ENCODE measurements around the gene MIB1. TPM values are rescaled to one million over a fixed set of nuclear protein-coding genes. Genes with fewer than 3 reads are reported as not detected.
"Not testable (repeated sequence)": the region's sequence is repeated elsewhere in the genome, so short reads cannot be mapped to it uniquely, and the experiment has no call there.

MIB1 gene
- total RNA-seq, 3 donors from 2014 or later (not counting 1 experiment from before 2014, with no cell fraction given): 27.5 to 38.4 (median 35.6) TPM

DNA sequence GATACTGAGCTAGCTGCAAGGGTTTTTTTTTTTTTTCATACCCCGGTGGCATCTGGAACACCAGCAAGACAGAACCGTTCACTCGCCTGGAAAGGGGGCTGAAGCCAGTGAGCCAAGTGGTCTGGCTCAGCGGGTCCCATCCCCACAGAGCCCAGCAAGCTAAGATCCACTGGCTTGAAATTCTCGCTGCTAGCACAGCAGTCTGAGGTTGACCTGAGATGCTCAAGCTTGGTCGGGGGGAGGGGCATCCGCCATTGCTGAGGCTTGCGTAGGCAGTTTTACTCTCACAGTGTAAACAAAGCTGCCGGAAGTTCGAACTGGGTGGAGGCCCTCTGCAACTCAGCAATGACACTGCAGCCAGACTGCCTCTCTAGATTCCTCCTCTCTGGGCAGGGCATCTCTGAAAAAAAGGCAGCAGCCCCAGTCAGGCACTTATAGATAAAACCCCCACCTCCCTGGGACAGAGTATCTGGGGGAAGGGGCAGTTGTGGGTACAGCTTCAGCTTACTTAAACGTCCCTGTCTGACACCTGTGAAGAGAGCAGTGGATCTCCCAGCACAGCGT, 5.1 kb upstream of the MIB1 start:
- Histone ChIP-seq H3K4me3 (ENCODE audit: low read length) (no peak overlapping the region), H3K27me3 (ENCODE audit: control insufficient read depth, insufficient read depth, low read length) (no peaks in the 10 kb centered on the region), H3K36me3 (ENCODE audit: control insufficient read depth, insufficient read depth, low read length) (no peaks in the 10 kb centered on the region), H3K27ac (ENCODE audit: low read length) (peak overlapping the region; percentile 64), H3K4me1 (ENCODE audit: control insufficient read depth, insufficient read depth, low read length) (peaks cover 3% of the 10 kb centered on the region), H3K9me3 (ENCODE audit: control insufficient read depth, insufficient read depth, low read length) (no peaks in the 10 kb centered on the region)
- no peaks in the 10 kb centered on the region for H3K9me3 Mint-ChIP-seq
- peak overlapping the region; percentile 7 to 57 for H3K27ac Mint-ChIP-seq
- peak; percentile 23 to 72 for DNase-seq
- H3K4me3 Mint-ChIP-seq: no peak overlapping the region
- no peaks in the 10 kb centered on the region for H3K36me3 Mint-ChIP-seq
- peaks cover 7 to 8% of the 10 kb centered on the region in 2 donors for H3K4me1 Mint-ChIP-seq
- intact Hi-C loops (cut with micrococcal nuclease): no loop called here
- peak; percentile 1 to 40 (median 9) for ATAC-seq
- H3K27me3 Mint-ChIP-seq (ENCODE audit: low read depth in 2 of 2): peaks cover 10 to 11% of the 10 kb centered on the region in 2 donors
- 85% methylated on average over 12 of the region's 12 CpGs for WGBS (ENCODE audit: insufficient coverage)
- TF ChIP-seq, protein P1, sequence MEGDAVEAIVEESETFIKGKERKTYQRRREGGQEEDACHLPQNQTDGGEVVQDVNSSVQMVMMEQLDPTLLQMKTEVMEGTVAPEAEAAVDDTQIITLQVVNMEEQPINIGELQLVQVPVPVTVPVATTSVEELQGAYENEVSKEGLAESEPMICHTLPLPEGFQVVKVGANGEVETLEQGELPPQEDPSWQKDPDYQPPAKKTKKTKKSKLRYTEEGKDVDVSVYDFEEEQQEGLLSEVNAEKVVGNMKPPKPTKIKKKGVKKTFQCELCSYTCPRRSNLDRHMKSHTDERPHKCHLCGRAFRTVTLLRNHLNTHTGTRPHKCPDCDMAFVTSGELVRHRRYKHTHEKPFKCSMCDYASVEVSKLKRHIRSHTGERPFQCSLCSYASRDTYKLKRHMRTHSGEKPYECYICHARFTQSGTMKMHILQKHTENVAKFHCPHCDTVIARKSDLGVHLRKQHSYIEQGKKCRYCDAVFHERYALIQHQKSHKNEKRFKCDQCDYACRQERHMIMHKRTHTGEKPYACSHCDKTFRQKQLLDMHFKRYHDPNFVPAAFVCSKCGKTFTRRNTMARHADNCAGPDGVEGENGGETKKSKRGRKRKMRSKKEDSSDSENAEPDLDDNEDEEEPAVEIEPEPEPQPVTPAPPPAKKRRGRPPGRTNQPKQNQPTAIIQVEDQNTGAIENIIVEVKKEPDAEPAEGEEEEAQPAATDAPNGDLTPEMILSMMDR (IDR thresholded peaks at IDR 0.05): no peak

DNA sequence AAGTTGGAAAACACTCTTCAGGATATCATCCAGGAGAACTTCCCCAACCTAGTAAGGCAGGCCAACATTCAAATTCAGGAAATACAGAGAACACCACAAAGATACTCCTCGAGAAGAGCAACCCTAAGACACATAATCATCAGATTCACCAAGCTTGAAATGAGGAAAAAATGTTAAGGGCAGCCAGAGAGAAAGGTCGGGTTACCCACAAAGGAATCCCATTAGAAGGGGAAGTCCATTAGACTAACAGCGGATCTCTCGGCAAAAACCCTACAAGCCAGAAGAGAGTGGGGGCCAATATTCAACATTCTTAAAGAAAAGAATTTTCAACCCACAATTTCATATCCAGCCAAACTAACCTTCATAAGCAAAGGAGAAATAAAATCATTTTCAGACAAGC, 3.7 kb upstream of the MIB1 start:
- Mint-ChIP-seq H3K27me3 (ENCODE audit: low read depth in 2 of 2) (peaks cover 7 to 10% of the 10 kb centered on the region in 2 donors), H3K4me1 (peaks cover 10% of the 10 kb centered on the region in 2 donors)
- H3K9me3 Mint-ChIP-seq; H3K27me3 ChIP-seq (ENCODE audit: control insufficient read depth, insufficient read depth, low read length); ATAC-seq; DNase-seq; H3K27ac ChIP-seq (ENCODE audit: low read length); H3K4me1 ChIP-seq (ENCODE audit: control insufficient read depth, insufficient read depth, low read length); H3K27ac Mint-ChIP-seq; intact Hi-C loops (cut with micrococcal nuclease); H3K4me3 Mint-ChIP-seq; H3K36me3 Mint-ChIP-seq; H3K9me3 ChIP-seq (ENCODE audit: control insufficient read depth, insufficient read depth, low read length); H3K4me3 ChIP-seq (ENCODE audit: low read length); H3K36me3 ChIP-seq (ENCODE audit: control insufficient read depth, insufficient read depth, low read length): not testable (repeated sequence)
- 100% methylated on average over 1 of the region's 4 CpGs for WGBS (ENCODE audit: insufficient coverage)

DNA sequence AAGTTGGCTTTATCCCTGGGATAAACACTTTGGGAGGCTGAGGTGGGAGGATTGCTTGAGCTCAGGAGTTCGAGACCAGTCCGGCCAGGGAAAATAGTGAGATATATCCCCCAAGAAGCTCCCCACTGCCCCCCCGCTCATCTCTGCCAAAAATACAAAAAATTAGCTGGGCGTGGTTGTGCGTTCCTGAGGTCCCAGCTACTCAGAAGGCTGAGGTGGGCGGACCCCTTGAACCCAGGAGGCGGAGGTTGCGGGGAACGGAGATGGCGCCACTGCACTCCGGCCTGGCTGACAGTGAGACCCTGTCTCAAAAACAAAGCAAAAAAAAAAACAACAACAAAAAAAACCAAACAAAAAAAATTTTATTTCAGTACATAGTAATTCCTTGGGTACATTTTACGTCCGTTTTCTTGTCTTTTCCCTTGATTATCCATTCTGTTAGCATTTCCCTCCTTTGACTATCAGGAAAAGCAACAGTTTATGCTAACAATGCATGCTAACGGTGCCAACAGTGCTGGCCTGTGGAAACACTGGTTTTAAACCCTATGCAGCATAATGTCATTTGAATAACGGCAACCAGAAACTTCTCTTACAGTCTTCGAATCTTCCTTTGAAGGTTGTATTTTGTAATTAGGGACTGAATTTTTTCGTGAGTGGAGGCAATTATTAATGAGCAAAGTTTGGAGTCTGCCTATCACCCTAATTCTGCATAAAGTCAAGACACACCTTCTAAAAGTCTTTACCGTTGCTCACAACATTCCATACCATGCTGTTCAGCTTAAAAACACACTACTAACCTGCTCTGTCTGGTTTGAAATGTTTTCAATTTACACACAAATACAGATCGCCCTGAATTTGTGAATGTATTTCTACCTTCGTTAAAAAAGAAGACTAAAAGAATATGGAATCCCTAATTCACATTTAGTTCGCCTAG, 721 bp upstream of the MIB1 start:
- Histone ChIP-seq H3K27me3 (ENCODE audit: control insufficient read depth, insufficient read depth, low read length) (no peaks in the 10 kb centered on the region), H3K27ac (ENCODE audit: low read length) (no peak overlapping the region), H3K4me1 (ENCODE audit: control insufficient read depth, insufficient read depth, low read length) (peaks cover 13% of the 10 kb centered on the region), H3K36me3 (ENCODE audit: control insufficient read depth, insufficient read depth, low read length) (no peaks in the 10 kb centered on the region), H3K9me3 (ENCODE audit: control insufficient read depth, insufficient read depth, low read length) (no peaks in the 10 kb centered on the region), H3K4me3 (ENCODE audit: low read length) (no peak overlapping the region)
- ATAC-seq (no peak), DNase-seq (no peak)
- H3K9me3 Mint-ChIP-seq: no peaks in the 10 kb centered on the region
- peak overlapping the region; percentile 93 to 95 for H3K27ac Mint-ChIP-seq
- no peaks in the 10 kb centered on the region for H3K36me3 Mint-ChIP-seq
- intact Hi-C loops (cut with micrococcal nuclease): loop anchor here (1.0 kb wide), 2 partner anchors 36 to 140 kb away; partner anchors contain the start of genes ABHD3 and ESCO1
- peak overlapping the region; percentile 97 for H3K4me3 Mint-ChIP-seq
- TF ChIP-seq, protein P1 (IDR thresholded peaks at IDR 0.05): no peak
- peaks cover 7 to 10% of the 10 kb centered on the region in 2 donors for H3K27me3 Mint-ChIP-seq (ENCODE audit: low read depth in 2 of 2)
- 69% methylated on average over 20 of the region's 21 CpGs for WGBS (ENCODE audit: insufficient coverage)
- peaks cover 25% of the 10 kb centered on the region in 2 donors for H3K4me1 Mint-ChIP-seq

DNA sequence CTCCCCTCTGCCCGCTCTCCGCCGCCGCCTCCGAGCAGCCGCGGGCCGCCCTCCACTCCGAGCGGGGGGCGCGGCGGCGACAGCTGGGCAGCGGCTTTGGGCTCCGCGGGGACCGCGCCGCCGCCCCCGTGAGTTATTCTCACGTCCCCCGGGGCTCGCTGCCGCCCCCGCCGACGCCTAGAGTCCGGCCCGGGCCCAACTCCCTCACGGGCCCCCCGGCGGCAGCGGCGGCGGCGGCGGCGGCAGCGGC, 645 bp downstream of the MIB1 start:
- Histone ChIP-seq H3K27ac (ENCODE audit: low read length) (peak overlapping the region; percentile 96), H3K27me3 (ENCODE audit: control insufficient read depth, insufficient read depth, low read length) (no peaks in the 10 kb centered on the region), H3K36me3 (ENCODE audit: control insufficient read depth, insufficient read depth, low read length) (no peaks in the 10 kb centered on the region), H3K4me1 (ENCODE audit: control insufficient read depth, insufficient read depth, low read length) (peaks cover 10% of the 10 kb centered on the region), H3K9me3 (ENCODE audit: control insufficient read depth, insufficient read depth, low read length) (no peaks in the 10 kb centered on the region), H3K4me3 (ENCODE audit: low read length) (peak overlapping the region; percentile 89)
- no peaks in the 10 kb centered on the region for H3K36me3 Mint-ChIP-seq
- peak overlapping the region in 1 of 2 donors; percentile 77 for H3K27ac Mint-ChIP-seq
- H3K9me3 Mint-ChIP-seq: no peaks in the 10 kb centered on the region
- H3K27me3 Mint-ChIP-seq (ENCODE audit: low read depth in 2 of 2): peaks cover 7% of the 10 kb centered on the region in 2 donors
- peak overlapping the region; percentile 75 for H3K4me3 Mint-ChIP-seq
- intact Hi-C loops (cut with micrococcal nuclease): loop anchor here (1.0 kb wide), 1 partner anchor 59 kb away; no protein-coding TSS in a partner anchor
- DNase-seq (no peak), ATAC-seq (no peak)
- under 1% methylated on average over 41 of the region's 41 CpGs for WGBS (ENCODE audit: insufficient coverage)
- TF ChIP-seq, protein P1 (IDR thresholded peaks at IDR 0.05): no peak
- peaks cover 30 to 33% of the 10 kb centered on the region in 2 donors for H3K4me1 Mint-ChIP-seq

Data from natural killer cell (primary cell).